Measurements from ENCODE around the gene HYAL3. TPM values are rescaled to one million over a fixed set of nuclear protein-coding genes. Genes with fewer than 3 reads are reported as not detected.

The HYAL3 gene
- total and polyA plus RNA-seq, 10 of the 15 experiments (the other 5 are each of a cell fraction or from before 2014, with no cell fraction given), result 0.37 to 4.2 (median 2.8) TPM

GRCh38 chr3:50327943-50328691 lies 28.9 kb upstream of the HYAL3 start, which contains the start of gene TUSC2 (continued):
- TF ChIP-seq TARDBP (IDR thresholded peaks at IDR 0.05; ENCODE audit: borderline replicate concordance) (no peak), RAD21 (IDR thresholded peaks at IDR 0.05; ENCODE audit: insufficient read depth, low read depth, low read length) (no peak), BCL11A (IDR thresholded peaks at IDR 0.05; ENCODE audit: low read depth, low read length) (no peak), KAT2A (conservative IDR thresholded peaks at IDR 0.05; ENCODE audit: control insufficient read depth, low read depth, low read length) (no peak), CBFB (IDR thresholded peaks at IDR 0.05; ENCODE audit: low read depth) (no peak), NR2C2 (IDR thresholded peaks at IDR 0.05; ENCODE audit: borderline replicate concordance, control insufficient read depth, insufficient read length, low read depth) (no peak), FOS (IDR thresholded peaks at IDR 0.05; ENCODE audit: borderline replicate concordance, extremely low read depth, insufficient read length) (no peak)

GRCh38 chr3:50327129-50327528 lies 27.9 kb upstream of the HYAL3 start:
- Histone ChIP-seq H3K4me1 (ENCODE audit: control insufficient read depth, insufficient read depth, low read length) (peaks cover 5% of the 10 kb centered on the region), H3K9me3 (replicated peaks; ENCODE audit: control insufficient read depth, insufficient read depth, low read length) (no peaks in the 10 kb centered on the region), H3K9ac (ENCODE audit: control insufficient read depth, insufficient read depth, low read length) (peak overlapping the region; percentile 98), H3K4me2 (ENCODE audit: control insufficient read depth, insufficient read depth) (peak overlapping the region; percentile 93), H3K36me3 (ENCODE audit: control insufficient read depth in 2 of 2, insufficient read depth in 2 of 2, low read length in 1 of 2) (peaks cover 16 to 25% of the 10 kb centered on the region in 2 experiments), H2AFZ (ENCODE audit: control insufficient read depth, low read depth, low read length) (no peak overlapping the region), H3K27ac (ENCODE audit: control insufficient read depth, insufficient read depth) (peak overlapping the region; percentile 69; the same call in 1 of the 2 replicates), H3K4me3 (peak overlapping the region; percentile 90), H4K20me1 (ENCODE audit: control insufficient read depth, insufficient read depth) (no peaks in the 10 kb centered on the region), H3K79me2 (ENCODE audit: control insufficient read depth, insufficient read depth, low read length) (peaks cover 14% of the 10 kb centered on the region), H3K27me3 (replicated peaks in 1 of 2; ENCODE audit: control insufficient read depth in 2 of 2, insufficient read depth in 2 of 2, low read length in 1 of 2) (no peaks in the 10 kb centered on the region)
- DNase-seq (ENCODE audit: low read depth, low spot score) (no peak), ATAC-seq (no peak), FAIRE-seq (no peak)
- POLR2A ChIA-PET, result interaction anchor here (0.6 to 3.0 kb wide), 4 partner anchors 11 to 47 kb away, joined by 7 to 58 read pairs (median 13); partner anchors contain the start of genes CYB561D2, HYAL3, NAA80 and NPRL2
- RAD21 ChIA-PET (ENCODE audit: unreplicated experiment), result interaction anchor here (1.4 to 3.4 kb wide), 3 partner anchors 10 to 28 kb away, joined by 3 to 21 read pairs (median 8); partner anchors contain the start of genes HYAL3 and NAA80
- WGBS (ENCODE audit: insufficient coverage, insufficient replicate concordance, low lambda C conversion rate, missing lambda C conversion rate), result 57% methylated on average over 4 of the region's 4 CpGs
- SMC1A ChIA-PET (ENCODE audit: uncharacterized antibody, unreplicated experiment), result interaction anchor here (1.1 to 1.9 kb wide), 3 partner anchors 10 to 28 kb away, joined by 3 to 20 read pairs (median 4); partner anchors contain the start of genes HYAL3 and NAA80
- intact Hi-C loops (cut with micrococcal nuclease; ENCODE audit: unreplicated experiment), result no loop called here
- in situ Hi-C loops (cut with MboI), result no loop called here
- no TSS peak for BruUV-seq (replicated peaks)
- CTCF ChIA-PET, result interaction anchor here (1.0 to 2.0 kb wide), 5 partner anchors 9 to 80 kb away, joined by 3 to 12 read pairs (median 5); partner anchors contain the start of genes HYAL3 and NAA80
- TF ChIP-seq ZNF622 (IDR thresholded peaks at IDR 0.05), result no peak
- no peak for TF ChIP-seq POU2F2 (IDR thresholded peaks at IDR 0.05; ENCODE audit: borderline replicate concordance, low read depth, low read length)
- TF ChIP-seq SMARCA5 (IDR thresholded peaks at IDR 0.05), result no peak
- no peak for TF ChIP-seq NFXL1 (IDR thresholded peaks at IDR 0.05; ENCODE audit: borderline replicate concordance)
- no peak for TF ChIP-seq CTCF (IDR thresholded peaks at IDR 0.05 in 2 of 3, conservative IDR thresholded peaks at IDR 0.05 in 1 of 3; ENCODE audit: control insufficient read depth in 2 of 3, extremely low read depth in 1 of 3, insufficient read depth in 1 of 3, low read depth in 3 of 3, low read length in 3 of 3)
- no peak for TF ChIP-seq CEBPB (IDR thresholded peaks at IDR 0.05; ENCODE audit: borderline replicate concordance in 1 of 2, low read depth in 2 of 2, low read length in 2 of 2)
- TF ChIP-seq MEF2A (IDR thresholded peaks at IDR 0.05; ENCODE audit: insufficient read depth, low read depth, low read length), result no peak
- TF ChIP-seq CREB1 (IDR thresholded peaks at IDR 0.05; ENCODE audit: low read depth), result no peak
- no peak for TF ChIP-seq RELA (IDR thresholded peaks at IDR 0.05; ENCODE audit: borderline replicate concordance, partially characterized antibody)
- no peak for TF ChIP-seq E2F4 (IDR thresholded peaks at IDR 0.05; ENCODE audit: low read depth, low read length)
- TF ChIP-seq ZNF384 (IDR thresholded peaks at IDR 0.05; ENCODE audit: borderline replicate concordance, low read depth, low read length), result no peak
- no peak for TF ChIP-seq BHLHE40 (IDR thresholded peaks at IDR 0.05; ENCODE audit: borderline replicate concordance in 1 of 2, low read depth in 2 of 2, low read length in 1 of 2)
- TF ChIP-seq SUZ12 (IDR thresholded peaks at IDR 0.05; ENCODE audit: unreplicated experiment), result no peak

All from GM12878 (cell line).